Sigmoid colon (tissue), 7 donors: ENCODE measurements around the gene CASS4. TPM values are rescaled to one million over a fixed set of nuclear protein-coding genes. Genes with fewer than 3 reads are reported as not detected.

ENCODE experiments used
- DNase-seq: peaks from one replicate; pipeline ENCODE4 v3.0.0-alpha.2; 2019
- H3K27ac ChIP-seq, 4 donors: fragments of 200-600 bp; sonication (generic); one replicate each; pipeline ENCODE4 v1.5.1; 2016 to 2019; ENCODE audit warnings: mild to moderate bottlenecking in 1 of 4
- H3K27me3 ChIP-seq, 3 donors: fragments of 200-600 bp; sonication (generic); one replicate each; pipeline ENCODE4 v1.5.1; 2019; ENCODE audit warnings: mild to moderate bottlenecking in 1 of 3
- H3K36me3 ChIP-seq, 4 donors: fragments of 200-600 bp; sonication (generic); one replicate each; pipeline ENCODE4 v1.5.1; 2016 to 2019
- H3K4me1 ChIP-seq, 4 donors: fragments of 200-600 bp; sonication (generic); one replicate each; pipeline ENCODE4 v1.5.1; 2017 to 2019
- H3K4me3 ChIP-seq, 4 donors: fragments of 200-600 bp; sonication (generic); one replicate each; pipeline ENCODE4 v1.5.1; 2017 to 2019; ENCODE audit warnings: mild to moderate bottlenecking in 2 of 4, moderate library complexity in 1 of 4
- H3K9me3 ChIP-seq, 4 donors: fragments of 200-600 bp in 3 of 4; sonication (generic) in 3 of 4; one replicate each; pipeline versions ENCODE4 v1.5.1 to v1.6.1; 2013 to 2019
- EP300 ChIP-seq, 4 donors: sonication (generic); formaldehyde crosslinking; IDR thresholded peaks; one replicate each; pipeline ENCODE4 v1.6.1; 2017; ENCODE audit warnings: antibody characterized with exemption in 4 of 4
- POLR2A ChIP-seq, 2 donors: fragments of 450-650 bp; IDR thresholded peaks; one replicate each; pipeline ENCODE4 v1.6.1; 2016; ENCODE audit warnings: antibody characterized with exemption in 2 of 2, mild to moderate bottlenecking in 2 of 2, moderate library complexity in 2 of 2
- POLR2AphosphoS5 ChIP-seq, 4 donors: sonication (generic); formaldehyde crosslinking; IDR thresholded peaks; one replicate each; pipeline ENCODE4 v1.6.1; 2017; ENCODE audit warnings: antibody characterized with exemption in 4 of 4
- WGBS, 2 donors: extraction: QIAGEN DNeasy Blood & Tissue Kit; methylation state at CpG; one replicate each; pipeline ENCODE4 v1.1.7; 2013; 5-methylcytosine and 5-hydroxymethylcytosine counted together
- intact Hi-C: fragments of 100-400 bp; cut with DNase I; formaldehyde crosslinking; loops from one replicate; pipeline ENCODE4 v1.15.1; 2023
- polyA plus RNA-seq, 3 donors: library from polyadenylated mRNA; stranded (reverse); fragments of 200-250 nt; gene quantifications; one replicate each; pipeline ENCODE4 v1.2.3, GENCODE V29; 2013
- total RNA-seq, 4 donors: library from RNA; depleted of rRNA; stranded (reverse); fragments of >200 nt; gene quantifications; one replicate each; pipeline ENCODE4 v1.1.0, GENCODE V29; 2016
- TF ChIP-seq, protein P1 (sequence below), 4 experiments: fragments of 450-650 bp in 3 of 4; fragments of 200-600 bp in 1 of 4; IDR thresholded peaks; one replicate each; pipeline ENCODE4 v1.5.1; 2016 to 2019; ENCODE audit warnings: antibody characterized with exemption in 4 of 4, mild to moderate bottlenecking in 3 of 4, moderate library complexity in 2 of 4
- donor health status: healthy with polysubstance abuse.
- donor health status: Bipolar disorder and iron deficiency.
- donor health status: healthy.

CASS4 gene, protein sequence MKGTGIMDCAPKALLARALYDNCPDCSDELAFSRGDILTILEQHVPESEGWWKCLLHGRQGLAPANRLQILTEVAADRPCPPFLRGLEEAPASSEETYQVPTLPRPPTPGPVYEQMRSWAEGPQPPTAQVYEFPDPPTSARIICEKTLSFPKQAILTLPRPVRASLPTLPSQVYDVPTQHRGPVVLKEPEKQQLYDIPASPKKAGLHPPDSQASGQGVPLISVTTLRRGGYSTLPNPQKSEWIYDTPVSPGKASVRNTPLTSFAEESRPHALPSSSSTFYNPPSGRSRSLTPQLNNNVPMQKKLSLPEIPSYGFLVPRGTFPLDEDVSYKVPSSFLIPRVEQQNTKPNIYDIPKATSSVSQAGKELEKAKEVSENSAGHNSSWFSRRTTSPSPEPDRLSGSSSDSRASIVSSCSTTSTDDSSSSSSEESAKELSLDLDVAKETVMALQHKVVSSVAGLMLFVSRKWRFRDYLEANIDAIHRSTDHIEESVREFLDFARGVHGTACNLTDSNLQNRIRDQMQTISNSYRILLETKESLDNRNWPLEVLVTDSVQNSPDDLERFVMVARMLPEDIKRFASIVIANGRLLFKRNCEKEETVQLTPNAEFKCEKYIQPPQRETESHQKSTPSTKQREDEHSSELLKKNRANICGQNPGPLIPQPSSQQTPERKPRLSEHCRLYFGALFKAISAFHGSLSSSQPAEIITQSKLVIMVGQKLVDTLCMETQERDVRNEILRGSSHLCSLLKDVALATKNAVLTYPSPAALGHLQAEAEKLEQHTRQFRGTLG
- total RNA-seq (1 to 10 TPM; 1.2 to 2.9 (median 1.7) TPM), polyA plus RNA-seq (1 to 10 TPM in 1 of 3 donors, under 1 TPM in 2; 0.46 to 2.7 (median 0.60) TPM)

GRCh38 chr20:56411759-56412472 lies at the start of gene CASS4:
TSS of gene CASS4 (plus strand) at chr20:56412260. CDS start at chr20:56412459, 199 bp downstream.
- Histone ChIP-seq H3K4me3 (peak within 1 kb of the TSS in 2 of 4 donors; percentile 12 to 29), H3K36me3 (peaks cover 0 to 23% (median 10%) of the 10 kb centered on the region in 4 donors), H3K4me1 (no peaks in the 10 kb centered on the region), H3K9me3 (no peaks in the 10 kb centered on the region), H3K27ac (peak within 1 kb of the TSS; percentile 33 to 63 (median 52)), H3K27me3 (no peaks in the 10 kb centered on the region)
- TF ChIP-seq POLR2AphosphoS5 (IDR thresholded peaks at IDR 0.05) (peak in 3 of 4 donors; percentile 24 to 28 (median 25)), EP300 (IDR thresholded peaks at IDR 0.05) (no peak)
- intact Hi-C loops: no loop called here
- WGBS, 2 donors: 28 to 74% methylated on average over 10 of the region's 10 CpGs
- DNase-seq: no peak

- intact Hi-C loops: no loop called here
- H3K4me3 ChIP-seq: no peak overlapping the region
- TF ChIP-seq POLR2A (IDR thresholded peaks at IDR 0.05) (no peak), EP300 (IDR thresholded peaks at IDR 0.05) (no peak), POLR2AphosphoS5 (IDR thresholded peaks at IDR 0.05) (no peak)
- TF ChIP-seq, protein P1, sequence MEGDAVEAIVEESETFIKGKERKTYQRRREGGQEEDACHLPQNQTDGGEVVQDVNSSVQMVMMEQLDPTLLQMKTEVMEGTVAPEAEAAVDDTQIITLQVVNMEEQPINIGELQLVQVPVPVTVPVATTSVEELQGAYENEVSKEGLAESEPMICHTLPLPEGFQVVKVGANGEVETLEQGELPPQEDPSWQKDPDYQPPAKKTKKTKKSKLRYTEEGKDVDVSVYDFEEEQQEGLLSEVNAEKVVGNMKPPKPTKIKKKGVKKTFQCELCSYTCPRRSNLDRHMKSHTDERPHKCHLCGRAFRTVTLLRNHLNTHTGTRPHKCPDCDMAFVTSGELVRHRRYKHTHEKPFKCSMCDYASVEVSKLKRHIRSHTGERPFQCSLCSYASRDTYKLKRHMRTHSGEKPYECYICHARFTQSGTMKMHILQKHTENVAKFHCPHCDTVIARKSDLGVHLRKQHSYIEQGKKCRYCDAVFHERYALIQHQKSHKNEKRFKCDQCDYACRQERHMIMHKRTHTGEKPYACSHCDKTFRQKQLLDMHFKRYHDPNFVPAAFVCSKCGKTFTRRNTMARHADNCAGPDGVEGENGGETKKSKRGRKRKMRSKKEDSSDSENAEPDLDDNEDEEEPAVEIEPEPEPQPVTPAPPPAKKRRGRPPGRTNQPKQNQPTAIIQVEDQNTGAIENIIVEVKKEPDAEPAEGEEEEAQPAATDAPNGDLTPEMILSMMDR (IDR thresholded peaks at IDR 0.05): no peak
- no peak for DNase-seq
- no peaks in the 10 kb centered on the region for H3K27me3 ChIP-seq
- 54 to 55% methylated on average over 8 of the region's 8 CpGs for WGBS, 2 donors
- H3K4me1 ChIP-seq: peaks cover 0 to 34% (median 27%) of the 10 kb centered on the region in 4 donors
- H3K36me3 ChIP-seq: peaks cover 14 to 37% (median 23%) of the 10 kb centered on the region in 4 donors
- H3K27ac ChIP-seq: no peak overlapping the region
- no peaks in the 10 kb centered on the region for H3K9me3 ChIP-seq
These were observed 49.1 kb upstream of the CASS4 start for GRCh38 chr20:56362833-56363413.

GRCh38 chr20:56363491-56363890 lies 48.6 kb upstream of the CASS4 start:
- TF ChIP-seq POLR2AphosphoS5 (IDR thresholded peaks at IDR 0.05): no peak
- H3K4me3 ChIP-seq: no peak overlapping the region
- DNase-seq: no peak
- no peaks in the 10 kb centered on the region for H3K9me3 ChIP-seq
- WGBS, 2 donors: 94 to 96% methylated on average over 6 of the region's 6 CpGs
- peaks cover 0 to 34% (median 27%) of the 10 kb centered on the region in 4 donors for H3K4me1 ChIP-seq
- peaks cover 14 to 43% (median 24%) of the 10 kb centered on the region in 4 donors for H3K36me3 ChIP-seq
- H3K27ac ChIP-seq: no peak overlapping the region
- H3K27me3 ChIP-seq: no peaks in the 10 kb centered on the region
- intact Hi-C loops: no loop called here

GRCh38 chr20:56368351-56369134 lies 43.5 kb upstream of the CASS4 start:
- Histone ChIP-seq H3K27ac (no peak overlapping the region), H3K36me3 (peaks cover 14 to 50% (median 24%) of the 10 kb centered on the region in 4 donors), H3K4me1 (peaks cover 0 to 1% (median 0%) of the 10 kb centered on the region in 4 donors), H3K27me3 (no peaks in the 10 kb centered on the region), H3K4me3 (no peak overlapping the region), H3K9me3 (no peaks in the 10 kb centered on the region)
- intact Hi-C loops: no loop called here
- 70 to 84% methylated on average over 6 of the region's 6 CpGs for WGBS, 2 donors
- DNase-seq: no peak
- TF ChIP-seq POLR2A (IDR thresholded peaks at IDR 0.05) (no peak), POLR2AphosphoS5 (IDR thresholded peaks at IDR 0.05) (no peak), EP300 (IDR thresholded peaks at IDR 0.05) (no peak)
- TF ChIP-seq, protein P1 (IDR thresholded peaks at IDR 0.05): no peak

GRCh38 chr20:56369179-56369578 lies 42.9 kb upstream of the CASS4 start:
- DNase-seq: no peak
- H3K4me3 ChIP-seq: no peak overlapping the region
- peaks cover 14 to 50% (median 24%) of the 10 kb centered on the region in 4 donors for H3K36me3 ChIP-seq
- WGBS, 2 donors: 90 to 91% methylated on average over 4 of the region's 4 CpGs
- H3K9me3 ChIP-seq: no peaks in the 10 kb centered on the region
- no peaks in the 10 kb centered on the region for H3K4me1 ChIP-seq
- TF ChIP-seq EP300 (IDR thresholded peaks at IDR 0.05): no peak
- TF ChIP-seq, protein P1 (IDR thresholded peaks at IDR 0.05): no peak
- no peak for TF ChIP-seq POLR2AphosphoS5 (IDR thresholded peaks at IDR 0.05)
- TF ChIP-seq POLR2A (IDR thresholded peaks at IDR 0.05): no peak
- intact Hi-C loops: no loop called here
- no peak overlapping the region for H3K27ac ChIP-seq
- no peaks in the 10 kb centered on the region for H3K27me3 ChIP-seq
